ENCODE data around the gene PLPPR1. TPM values are rescaled to one million over a fixed set of nuclear protein-coding genes. Genes with fewer than 3 reads are reported as not detected.
"Not testable (repeated sequence)": the region's sequence is repeated elsewhere in the genome, so short reads cannot be mapped to it uniquely, and the experiment has no call there.

PLPPR1 gene
- polyA plus RNA-seq, 2 donors, result 0.05 TPM; not detected in 1

- WGBS, 2 donors, result 77 to 81% methylated on average over 4 of the region's 4 CpGs
- H3K9me3 ChIP-seq (ENCODE audit: control insufficient read depth in 2 of 2, insufficient read depth in 1 of 2, low read depth in 1 of 2, low read length in 1 of 2), result no peaks in the 10 kb centered on the region
Measured at GRCh38 chr9:101038488-101038887, 10.0 kb downstream of the PLPPR1 start.

GRCh38 chr9:101039581-101039980 lies 11.1 kb downstream of the PLPPR1 start:
- H3K4me3 ChIP-seq (ENCODE audit: low read depth in 1 of 2, low read length in 2 of 2); H3K36me3 ChIP-seq (ENCODE audit: control insufficient read depth in 2 of 2, insufficient read depth in 2 of 2, low read length in 1 of 2); H3K9me3 ChIP-seq (ENCODE audit: control insufficient read depth in 2 of 2, insufficient read depth in 1 of 2, low read depth in 1 of 2, low read length in 1 of 2); H3K27me3 ChIP-seq (ENCODE audit: control insufficient read depth in 1 of 2, insufficient read depth in 2 of 2, low read length in 2 of 2); H3K27ac ChIP-seq (ENCODE audit: low read depth in 2 of 2, low read length in 1 of 2); H3K4me1 ChIP-seq (ENCODE audit: control insufficient read depth in 2 of 2, insufficient read depth in 2 of 2, low read length in 1 of 2): not testable (repeated sequence)
- WGBS, 2 donors, result 74 to 79% methylated on average over 7 of the region's 7 CpGs

More at GRCh38 chr9:101038488-101038887, 10.0 kb downstream of the PLPPR1 start:
- H3K4me1 ChIP-seq (ENCODE audit: control insufficient read depth in 2 of 2, insufficient read depth in 2 of 2, low read length in 1 of 2), result no peaks in the 10 kb centered on the region
- H3K27me3 ChIP-seq (ENCODE audit: control insufficient read depth in 1 of 2, insufficient read depth in 2 of 2, low read length in 2 of 2), result no peaks in the 10 kb centered on the region
- H3K27ac ChIP-seq (ENCODE audit: low read depth in 2 of 2, low read length in 1 of 2), result no peak overlapping the region
- no peaks in the 10 kb centered on the region for H3K36me3 ChIP-seq (ENCODE audit: control insufficient read depth in 2 of 2, insufficient read depth in 2 of 2, low read length in 1 of 2)
- H3K4me3 ChIP-seq (ENCODE audit: low read depth in 1 of 2, low read length in 2 of 2), result no peak overlapping the region

- 57 to 70% methylated on average over 4 of the region's 4 CpGs for WGBS, 2 donors
- no peak overlapping the region for H3K4me3 ChIP-seq (ENCODE audit: low read depth in 1 of 2, low read length in 2 of 2)
- no peaks in the 10 kb centered on the region for H3K4me1 ChIP-seq (ENCODE audit: control insufficient read depth in 2 of 2, insufficient read depth in 2 of 2, low read length in 1 of 2)
- H3K27ac ChIP-seq (ENCODE audit: low read depth in 2 of 2, low read length in 1 of 2), result no peak overlapping the region
- no peaks in the 10 kb centered on the region for H3K9me3 ChIP-seq (ENCODE audit: control insufficient read depth in 2 of 2, insufficient read depth in 1 of 2, low read depth in 1 of 2, low read length in 1 of 2)
- no peaks in the 10 kb centered on the region for H3K36me3 ChIP-seq (ENCODE audit: control insufficient read depth in 2 of 2, insufficient read depth in 2 of 2, low read length in 1 of 2)
- H3K27me3 ChIP-seq (ENCODE audit: control insufficient read depth in 1 of 2, insufficient read depth in 2 of 2, low read length in 2 of 2), result no peaks in the 10 kb centered on the region
Measured at GRCh38 chr9:101047848-101048397, 19.4 kb downstream of the PLPPR1 start.

GRCh38 chr9:101050650-101051049 lies 22.1 kb downstream of the PLPPR1 start:
- H3K36me3 ChIP-seq (ENCODE audit: control insufficient read depth in 2 of 2, insufficient read depth in 2 of 2, low read length in 1 of 2), result no peaks in the 10 kb centered on the region
- no peaks in the 10 kb centered on the region for H3K27me3 ChIP-seq (ENCODE audit: control insufficient read depth in 1 of 2, insufficient read depth in 2 of 2, low read length in 2 of 2)
- H3K4me3 ChIP-seq (ENCODE audit: low read depth in 1 of 2, low read length in 2 of 2), result no peak overlapping the region
- H3K9me3 ChIP-seq (ENCODE audit: control insufficient read depth in 2 of 2, insufficient read depth in 1 of 2, low read depth in 1 of 2, low read length in 1 of 2), result no peaks in the 10 kb centered on the region
- no peak overlapping the region for H3K27ac ChIP-seq (ENCODE audit: low read depth in 2 of 2, low read length in 1 of 2)
- H3K4me1 ChIP-seq (ENCODE audit: control insufficient read depth in 2 of 2, insufficient read depth in 2 of 2, low read length in 1 of 2), result no peaks in the 10 kb centered on the region
- WGBS, 2 donors, result 87 to 88% methylated on average over 3 of the region's 3 CpGs

GRCh38 chr9:101054657-101055056 lies 26.1 kb downstream of the PLPPR1 start:
- no peaks in the 10 kb centered on the region for H3K9me3 ChIP-seq (ENCODE audit: control insufficient read depth in 2 of 2, insufficient read depth in 1 of 2, low read depth in 1 of 2, low read length in 1 of 2)
- H3K4me3 ChIP-seq (ENCODE audit: low read depth in 1 of 2, low read length in 2 of 2), result no peak overlapping the region
- WGBS, 2 donors, result 50 to 68% methylated on average over 8 of the region's 8 CpGs
- H3K4me1 ChIP-seq (ENCODE audit: control insufficient read depth in 2 of 2, insufficient read depth in 2 of 2, low read length in 1 of 2), result no peaks in the 10 kb centered on the region
- no peak overlapping the region for H3K27ac ChIP-seq (ENCODE audit: low read depth in 2 of 2, low read length in 1 of 2)
- H3K27me3 ChIP-seq (ENCODE audit: control insufficient read depth in 1 of 2, insufficient read depth in 2 of 2, low read length in 2 of 2), result peaks cover 0 to 3% of the 10 kb centered on the region in 2 donors
- H3K36me3 ChIP-seq (ENCODE audit: control insufficient read depth in 2 of 2, insufficient read depth in 2 of 2, low read length in 1 of 2), result no peaks in the 10 kb centered on the region

GRCh38 chr9:101055516-101055915 lies 27.0 kb downstream of the PLPPR1 start:
- H3K9me3 ChIP-seq (ENCODE audit: control insufficient read depth in 2 of 2, insufficient read depth in 1 of 2, low read depth in 1 of 2, low read length in 1 of 2), result no peaks in the 10 kb centered on the region
- H3K27ac ChIP-seq (ENCODE audit: low read depth in 2 of 2, low read length in 1 of 2), result no peak overlapping the region
- no peaks in the 10 kb centered on the region for H3K36me3 ChIP-seq (ENCODE audit: control insufficient read depth in 2 of 2, insufficient read depth in 2 of 2, low read length in 1 of 2)
- 72 to 80% methylated on average over 3 of the region's 3 CpGs for WGBS, 2 donors
- no peak overlapping the region for H3K4me3 ChIP-seq (ENCODE audit: low read depth in 1 of 2, low read length in 2 of 2)
- peaks cover 0 to 3% of the 10 kb centered on the region in 2 donors for H3K27me3 ChIP-seq (ENCODE audit: control insufficient read depth in 1 of 2, insufficient read depth in 2 of 2, low read length in 2 of 2)
- no peaks in the 10 kb centered on the region for H3K4me1 ChIP-seq (ENCODE audit: control insufficient read depth in 2 of 2, insufficient read depth in 2 of 2, low read length in 1 of 2)

GRCh38 chr9:101062686-101063085 lies 34.2 kb downstream of the PLPPR1 start:
- no peak overlapping the region for H3K4me3 ChIP-seq (ENCODE audit: low read depth in 1 of 2, low read length in 2 of 2)
- H3K27me3 ChIP-seq (ENCODE audit: control insufficient read depth in 1 of 2, insufficient read depth in 2 of 2, low read length in 2 of 2), result peaks cover 0 to 3% of the 10 kb centered on the region in 2 donors
- 76 to 90% methylated on average over 1 of the region's 1 CpG for WGBS, 2 donors
- no peak overlapping the region for H3K27ac ChIP-seq (ENCODE audit: low read depth in 2 of 2, low read length in 1 of 2)
- H3K9me3 ChIP-seq (ENCODE audit: control insufficient read depth in 2 of 2, insufficient read depth in 1 of 2, low read depth in 1 of 2, low read length in 1 of 2), result no peaks in the 10 kb centered on the region
- no peaks in the 10 kb centered on the region for H3K4me1 ChIP-seq (ENCODE audit: control insufficient read depth in 2 of 2, insufficient read depth in 2 of 2, low read length in 1 of 2)
- H3K36me3 ChIP-seq (ENCODE audit: control insufficient read depth in 2 of 2, insufficient read depth in 2 of 2, low read length in 1 of 2), result no peaks in the 10 kb centered on the region

- 45 to 61% methylated on average over 2 of the region's 2 CpGs for WGBS, 2 donors
- no peak overlapping the region for H3K27ac ChIP-seq (ENCODE audit: low read depth in 2 of 2, low read length in 1 of 2)
- H3K9me3 ChIP-seq (ENCODE audit: control insufficient read depth in 2 of 2, insufficient read depth in 1 of 2, low read depth in 1 of 2, low read length in 1 of 2), result no peaks in the 10 kb centered on the region
- H3K36me3 ChIP-seq (ENCODE audit: control insufficient read depth in 2 of 2, insufficient read depth in 2 of 2, low read length in 1 of 2), result no peaks in the 10 kb centered on the region
- H3K4me1 ChIP-seq (ENCODE audit: control insufficient read depth in 2 of 2, insufficient read depth in 2 of 2, low read length in 1 of 2), result no peaks in the 10 kb centered on the region
- no peak overlapping the region for H3K4me3 ChIP-seq (ENCODE audit: low read depth in 1 of 2, low read length in 2 of 2)
- H3K27me3 ChIP-seq (ENCODE audit: control insufficient read depth in 1 of 2, insufficient read depth in 2 of 2, low read length in 2 of 2), result peaks cover 0 to 1% of the 10 kb centered on the region in 2 donors
Measured at GRCh38 chr9:101063192-101063591, 34.7 kb downstream of the PLPPR1 start.

- Histone ChIP-seq H3K27me3 (ENCODE audit: control insufficient read depth in 1 of 2, insufficient read depth in 2 of 2, low read length in 2 of 2) (no peaks in the 10 kb centered on the region), H3K4me1 (ENCODE audit: control insufficient read depth in 2 of 2, insufficient read depth in 2 of 2, low read length in 1 of 2) (no peaks in the 10 kb centered on the region), H3K27ac (ENCODE audit: low read depth in 2 of 2, low read length in 1 of 2) (no peak overlapping the region), H3K9me3 (ENCODE audit: control insufficient read depth in 2 of 2, insufficient read depth in 1 of 2, low read depth in 1 of 2, low read length in 1 of 2) (no peaks in the 10 kb centered on the region), H3K4me3 (ENCODE audit: low read depth in 1 of 2, low read length in 2 of 2) (no peak overlapping the region), H3K36me3 (ENCODE audit: control insufficient read depth in 2 of 2, insufficient read depth in 2 of 2, low read length in 1 of 2) (no peaks in the 10 kb centered on the region)
Measured at GRCh38 chr9:101064206-101064605, 35.7 kb downstream of the PLPPR1 start.

GRCh38 chr9:101065930-101066329 lies 37.4 kb downstream of the PLPPR1 start:
- Histone ChIP-seq H3K27me3 (ENCODE audit: control insufficient read depth in 1 of 2, insufficient read depth in 2 of 2, low read length in 2 of 2) (no peaks in the 10 kb centered on the region), H3K4me3 (ENCODE audit: low read depth in 1 of 2, low read length in 2 of 2) (no peak overlapping the region), H3K9me3 (ENCODE audit: control insufficient read depth in 2 of 2, insufficient read depth in 1 of 2, low read depth in 1 of 2, low read length in 1 of 2) (no peaks in the 10 kb centered on the region), H3K4me1 (ENCODE audit: control insufficient read depth in 2 of 2, insufficient read depth in 2 of 2, low read length in 1 of 2) (no peaks in the 10 kb centered on the region), H3K27ac (ENCODE audit: low read depth in 2 of 2, low read length in 1 of 2) (no peak overlapping the region), H3K36me3 (ENCODE audit: control insufficient read depth in 2 of 2, insufficient read depth in 2 of 2, low read length in 1 of 2) (no peaks in the 10 kb centered on the region)
- 44 to 80% methylated on average over 1 of the region's 1 CpG for WGBS, 2 donors
